SK-N-SH treated with all-trans-retinoic acid at 6 μM for 48 hours (cell line): ENCODE results near the gene FEV.

Experiments used
- CREB5 ChIP-seq: fragments of 250-450 bp; sonication (Bioruptor Pico); IDR thresholded peaks from 2 replicates; pipeline ENCODE4 v1.5.1; 2020; ENCODE audit warnings: low read depth, mild to moderate bottlenecking, moderate library complexity
- CSDC2 ChIP-seq: fragments of 250-450 bp; sonication (Bioruptor Pico); IDR thresholded peaks from 2 replicates; pipeline ENCODE4 v1.5.0; 2020; ENCODE audit warnings: mild to moderate bottlenecking, moderate library complexity
- POU6F1 ChIP-seq: fragments of 250-450 bp; sonication (Bioruptor Pico); IDR thresholded peaks from 2 replicates; pipeline ENCODE4 v1.8.0; 2021; ENCODE audit warnings: low read depth, mild to moderate bottlenecking, moderate library complexity, borderline replicate concordance
- RARB ChIP-seq: fragments of 250-450 bp; sonication (Bioruptor Pico); IDR thresholded peaks from 2 replicates; pipeline ENCODE4 v1.8.0; 2021; ENCODE audit warnings: mild to moderate bottlenecking, moderate library complexity
- SNAI2 ChIP-seq: fragments of 250-450 bp; sonication (Bioruptor Pico); IDR thresholded peaks from 2 replicates; pipeline ENCODE4 v1.5.0; 2020; ENCODE audit warnings: mild to moderate bottlenecking, moderate library complexity
- ZFP30 ChIP-seq: fragments of 450-650 bp; formaldehyde crosslinking; IDR thresholded peaks from 2 replicates; pipeline ENCODE4 v1.5.0; 2022; ENCODE audit warnings: mild to moderate bottlenecking, moderate library complexity

- TF ChIP-seq RARB (CRISPR knock-in tag) (no peak), CSDC2 (no peak), ZFP30 (CRISPR knock-in tag) (no peak), SNAI2 (CRISPR knock-in tag) (no peak), CREB5 (CRISPR knock-in tag) (no peak), POU6F1 (no peak)
Observed at GRCh38 chr2:218988650-218989049, 3.7 kb upstream of the FEV start.
